NCI-H82 treated with DMSO at 0.1 percent for 48 hours (cell line): ENCODE measurements around the gene TMEM225B.
"Not testable (repeated sequence)": the region's sequence is repeated elsewhere in the genome, so short reads cannot be mapped to it uniquely, and the experiment has no call there.

Experiments used
- DNase-seq: peaks from one replicate; lab custom pipeline; 2025; ENCODE audit not compliant: unreplicated experiment; lab: John Stamatoyannopoulos, UW

The TMEM225B gene

DNA sequence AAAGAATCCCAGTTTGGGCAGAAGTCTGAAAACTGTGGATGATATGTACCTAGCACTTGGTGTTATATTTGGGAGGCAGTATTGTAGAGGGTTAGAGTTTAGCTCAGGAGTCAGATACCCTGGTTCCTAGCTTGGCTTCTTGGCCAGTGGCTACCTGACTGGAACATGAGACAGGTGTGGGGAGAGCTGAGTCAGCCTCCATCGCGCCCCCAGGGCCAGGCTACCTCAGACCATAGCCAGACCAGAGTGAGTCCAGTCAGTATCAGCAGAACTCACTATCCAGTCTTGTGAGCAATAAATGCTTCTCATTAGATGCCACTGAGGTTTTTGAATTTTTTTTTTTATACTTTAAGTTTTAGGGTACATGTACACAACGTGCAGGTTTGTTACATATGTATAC lies 55.7 kb downstream of the TMEM225B start:
- no peak for DNase-seq

DNA sequence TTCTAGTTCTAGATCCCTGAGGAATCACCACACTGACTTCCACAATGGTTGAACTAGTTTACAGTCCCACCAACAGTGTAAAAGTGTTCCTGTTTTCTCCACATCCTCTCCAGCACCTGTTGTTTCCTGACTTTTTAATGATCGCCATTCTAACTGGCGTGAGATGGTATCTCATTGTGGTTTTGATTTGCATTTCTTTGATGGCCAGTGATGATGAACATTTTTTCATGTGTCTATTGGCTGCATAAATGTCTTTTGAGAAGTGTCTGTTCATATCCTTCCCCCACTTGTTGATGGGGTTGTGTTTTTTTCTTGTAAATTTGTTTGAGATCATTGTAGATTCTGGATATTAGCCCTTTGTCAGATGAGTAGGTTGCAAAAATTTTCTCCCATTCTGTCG lies 56.6 kb downstream of the TMEM225B start:
- DNase-seq = not testable (repeated sequence)

DNA sequence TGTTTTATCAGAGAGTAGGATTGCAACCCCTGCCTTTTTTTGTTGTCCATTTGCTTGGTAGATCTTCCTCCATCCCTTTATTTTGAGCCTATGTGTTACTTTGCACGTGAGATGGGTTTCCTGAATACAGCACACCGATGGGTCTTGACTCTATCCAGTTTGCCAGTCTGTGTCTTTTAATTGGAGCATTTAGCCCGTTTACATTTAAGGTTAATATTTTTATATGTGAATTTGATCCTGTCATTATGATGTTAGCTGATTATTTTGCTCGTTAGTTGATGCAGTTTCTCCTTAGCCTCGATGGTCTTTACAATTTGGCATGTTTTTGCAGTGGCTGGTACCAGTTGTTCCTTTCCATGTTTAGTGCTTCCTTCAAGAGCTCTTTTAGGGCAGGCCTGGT lies 59.8 kb downstream of the TMEM225B start:
- DNase-seq = not testable (repeated sequence)
